ENCODE measurements around the gene SH3BP5. TPM values are rescaled to one million over a fixed set of nuclear protein-coding genes. Genes with fewer than 3 reads are reported as not detected.
A peak's percentile ranks its signal among the peaks of the same experiment; 100 is the strongest.

The SH3BP5 gene
- total RNA-seq, 2 experiments from 2014 or later = 8.9 to 9.4 TPM

GRCh38 chr3:15325228-15325627 lies 7.2 kb downstream of the SH3BP5 start:
- intact Hi-C loops (cut with DNase I, micrococcal nuclease) = no loop called here
- peak overlapping the region; percentile 6 for H3K27ac Mint-ChIP-seq

GRCh38 chr3:15324379-15324808 lies 8.0 kb downstream of the SH3BP5 start:
- Mint-ChIP-seq H3K36me3 (ENCODE audit: low read depth) (peaks cover 12% of the 10 kb centered on the region), H3K4me1 (peaks cover 72% of the 10 kb centered on the region), H3K27ac (no peak overlapping the region), H3K4me3 (no peak overlapping the region), H3K9me3 (ENCODE audit: low read depth) (no peaks in the 10 kb centered on the region), H3K27me3 (no peaks in the 10 kb centered on the region)
- DNase-seq = no peak
- POLR2A ChIA-PET = no interaction called here
- intact Hi-C loops (cut with DNase I, micrococcal nuclease) = no loop called here
- no peak for ATAC-seq
- CTCF ChIA-PET = interaction anchor here (0.6 to 2.3 kb wide), 6 partner anchors 9 to 1231 kb away, joined by 3 to 6 read pairs (median 4); no protein-coding TSS in a partner anchor

More at GRCh38 chr3:15325228-15325627, 7.2 kb downstream of the SH3BP5 start:
- no peaks in the 10 kb centered on the region for H3K27me3 Mint-ChIP-seq
- DNase-seq (no peak), ATAC-seq (no peak)
- H3K9me3 Mint-ChIP-seq (ENCODE audit: low read depth) = no peaks in the 10 kb centered on the region
- peaks cover 18% of the 10 kb centered on the region for H3K36me3 Mint-ChIP-seq (ENCODE audit: low read depth)
- no peak overlapping the region for H3K4me3 Mint-ChIP-seq
- POLR2A ChIA-PET = interaction anchor here (0.6 kb wide), 1 partner anchor 15 kb away, joined by 3 read pairs; no protein-coding TSS in a partner anchor
- peaks cover 72% of the 10 kb centered on the region for H3K4me1 Mint-ChIP-seq
- CTCF ChIA-PET = interaction anchor here (0.9 to 2.3 kb wide), 7 partner anchors 8 to 57 kb away, joined by 3 to 6 read pairs (median 4); no protein-coding TSS in a partner anchor

GRCh38 chr3:15323063-15323462 lies 9.3 kb downstream of the SH3BP5 start:
- intact Hi-C loops (cut with DNase I, micrococcal nuclease) = no loop called here
- H3K27ac Mint-ChIP-seq = no peak overlapping the region
- DNase-seq = no peak
- H3K4me3 Mint-ChIP-seq = no peak overlapping the region
- H3K4me1 Mint-ChIP-seq = peaks cover 68% of the 10 kb centered on the region
- ChIA-PET CTCF (interaction anchor here (0.7 to 1.2 kb wide), 3 partner anchors 12 to 59 kb away, joined by 3 to 4 read pairs (median 3); no protein-coding TSS in a partner anchor), POLR2A (interaction anchor here (1.2 kb wide), 1 partner anchor 9 kb away, joined by 3 read pairs; the partner anchor contains the start of gene SH3BP5)
- peaks cover 5% of the 10 kb centered on the region for H3K36me3 Mint-ChIP-seq (ENCODE audit: low read depth)
- no peak for ATAC-seq
- no peaks in the 10 kb centered on the region for H3K27me3 Mint-ChIP-seq
- H3K9me3 Mint-ChIP-seq (ENCODE audit: low read depth) = no peaks in the 10 kb centered on the region

GRCh38 chr3:15321349-15321748 lies 11.0 kb downstream of the SH3BP5 start:
- intact Hi-C loops (cut with DNase I, micrococcal nuclease) = no loop called here
- CTCF ChIA-PET = interaction anchor here (0.8 to 3.6 kb wide), 10 partner anchors 9 to 83 kb away, joined by 4 to 24 read pairs (median 6); partner anchors contain the start of gene SH3BP5
- POLR2A ChIA-PET = interaction anchor here (1.7 kb wide), 1 partner anchor 9 kb away, joined by 4 read pairs; no protein-coding TSS in a partner anchor
- Mint-ChIP-seq H3K4me1 (peaks cover 70% of the 10 kb centered on the region), H3K4me3 (no peak overlapping the region), H3K9me3 (ENCODE audit: low read depth) (no peaks in the 10 kb centered on the region), H3K27ac (peak overlapping the region; percentile 51), H3K36me3 (ENCODE audit: low read depth) (peaks cover 1% of the 10 kb centered on the region), H3K27me3 (no peaks in the 10 kb centered on the region)
- no peak for ATAC-seq
- DNase-seq = no peak

GRCh38 chr3:15319575-15319974 lies 12.8 kb downstream of the SH3BP5 start:
- no peaks in the 10 kb centered on the region for H3K9me3 Mint-ChIP-seq (ENCODE audit: low read depth)

GRCh38 chr3:15319136-15319535 lies 13.2 kb downstream of the SH3BP5 start:
- DNase-seq = no peak
- H3K9me3 Mint-ChIP-seq (ENCODE audit: low read depth) = no peaks in the 10 kb centered on the region
- intact Hi-C loops (cut with DNase I, micrococcal nuclease) = no loop called here
- no peaks in the 10 kb centered on the region for H3K27me3 Mint-ChIP-seq
- no peak overlapping the region for H3K4me3 Mint-ChIP-seq
- ChIA-PET POLR2A (interaction anchor here (1.7 kb wide), 1 partner anchor 8 kb away, joined by 12 read pairs; no protein-coding TSS in a partner anchor), CTCF (interaction anchor here (1.6 to 3.6 kb wide), 6 partner anchors 9 to 59 kb away, joined by 3 to 24 read pairs (median 8); no protein-coding TSS in a partner anchor)
- no peak for ATAC-seq
- peaks cover 74% of the 10 kb centered on the region for H3K4me1 Mint-ChIP-seq
- H3K27ac Mint-ChIP-seq = peak overlapping the region; percentile 44
- peaks cover 1% of the 10 kb centered on the region for H3K36me3 Mint-ChIP-seq (ENCODE audit: low read depth)

More at GRCh38 chr3:15319575-15319974, 12.8 kb downstream of the SH3BP5 start:
- H3K4me3 Mint-ChIP-seq = no peak overlapping the region
- H3K4me1 Mint-ChIP-seq = peaks cover 74% of the 10 kb centered on the region
- H3K27me3 Mint-ChIP-seq = no peaks in the 10 kb centered on the region
- ATAC-seq (no peak), DNase-seq (no peak)
- intact Hi-C loops (cut with DNase I, micrococcal nuclease) = no loop called here
- H3K36me3 Mint-ChIP-seq (ENCODE audit: low read depth) = peaks cover 1% of the 10 kb centered on the region
- CTCF ChIA-PET = interaction anchor here (0.5 to 3.6 kb wide), 11 partner anchors 9 to 1233 kb away, joined by 3 to 24 read pairs (median 6); partner anchors contain the start of gene SH3BP5
- peak overlapping the region; percentile 44 for H3K27ac Mint-ChIP-seq
- POLR2A ChIA-PET = interaction anchor here (1.7 kb wide), 2 partner anchors 9 to 10 kb away, joined by 4 to 12 read pairs; no protein-coding TSS in a partner anchor

GRCh38 chr3:15318661-15319060 lies 13.7 kb downstream of the SH3BP5 start:
- ChIA-PET CTCF (interaction anchor here (1.1 to 1.8 kb wide), 2 partner anchors 21 to 37 kb away, joined by 3 to 4 read pairs; no protein-coding TSS in a partner anchor), POLR2A (no interaction called here)
- Mint-ChIP-seq H3K27ac (no peak overlapping the region), H3K9me3 (ENCODE audit: low read depth) (no peaks in the 10 kb centered on the region), H3K4me1 (peaks cover 73% of the 10 kb centered on the region), H3K36me3 (ENCODE audit: low read depth) (peaks cover 1% of the 10 kb centered on the region), H3K4me3 (no peak overlapping the region), H3K27me3 (no peaks in the 10 kb centered on the region)
- DNase-seq = no peak
- intact Hi-C loops (cut with DNase I, micrococcal nuclease) = no loop called here
- ATAC-seq = no peak

GRCh38 chr3:15316998-15317435 lies 15.4 kb downstream of the SH3BP5 start:
- intact Hi-C loops (cut with DNase I, micrococcal nuclease) = no loop called here
- no peak for DNase-seq
- ChIA-PET POLR2A (interaction anchor here (0.6 kb wide), 1 partner anchor 39 kb away, joined by 4 read pairs; no protein-coding TSS in a partner anchor), CTCF (interaction anchor here (0.7 to 1.8 kb wide), 7 partner anchors 13 to 50 kb away, joined by 3 to 5 read pairs (median 4); no protein-coding TSS in a partner anchor)
- ATAC-seq = no peak
- no peaks in the 10 kb centered on the region for H3K27me3 Mint-ChIP-seq
- peaks cover 4% of the 10 kb centered on the region for H3K36me3 Mint-ChIP-seq (ENCODE audit: low read depth)
- H3K9me3 Mint-ChIP-seq (ENCODE audit: low read depth) = no peaks in the 10 kb centered on the region
- H3K27ac Mint-ChIP-seq = peak overlapping the region; percentile 79
- H3K4me1 Mint-ChIP-seq = peaks cover 81% of the 10 kb centered on the region
- H3K4me3 Mint-ChIP-seq = no peak overlapping the region

GRCh38 chr3:15315003-15315402 lies 17.4 kb downstream of the SH3BP5 start:
- ChIA-PET CTCF (interaction anchor here (0.5 to 1.5 kb wide), 3 partner anchors 10 to 286 kb away, joined by 3 to 4 read pairs (median 3); no protein-coding TSS in a partner anchor), POLR2A (no interaction called here)
- intact Hi-C loops (cut with DNase I, micrococcal nuclease) = no loop called here
- Mint-ChIP-seq H3K9me3 (ENCODE audit: low read depth) (no peaks in the 10 kb centered on the region), H3K4me3 (no peak overlapping the region), H3K27me3 (no peaks in the 10 kb centered on the region), H3K27ac (peak overlapping the region; percentile 40), H3K36me3 (ENCODE audit: low read depth) (peaks cover 7% of the 10 kb centered on the region), H3K4me1 (peaks cover 84% of the 10 kb centered on the region)
- DNase-seq (peak; percentile 38), ATAC-seq (no peak)

- Mint-ChIP-seq H3K4me1 (peaks cover 84% of the 10 kb centered on the region), H3K27me3 (no peaks in the 10 kb centered on the region), H3K27ac (peak overlapping the region; percentile 18), H3K4me3 (no peak overlapping the region), H3K36me3 (ENCODE audit: low read depth) (peaks cover 7% of the 10 kb centered on the region), H3K9me3 (ENCODE audit: low read depth) (no peaks in the 10 kb centered on the region)
- ATAC-seq (no peak), DNase-seq (no peak)
- CTCF ChIA-PET = interaction anchor here (0.7 to 1.3 kb wide), 2 partner anchors 11 to 15 kb away, joined by 4 to 5 read pairs; no protein-coding TSS in a partner anchor
- POLR2A ChIA-PET = no interaction called here
- intact Hi-C loops (cut with DNase I, micrococcal nuclease) = no loop called here
Observed at GRCh38 chr3:15314276-15314675, 18.1 kb downstream of the SH3BP5 start.

GRCh38 chr3:15313461-15313860 lies 18.9 kb downstream of the SH3BP5 start:
- no peaks in the 10 kb centered on the region for H3K27me3 Mint-ChIP-seq
- H3K36me3 Mint-ChIP-seq (ENCODE audit: low read depth) = peaks cover 7% of the 10 kb centered on the region
- POLR2A ChIA-PET = no interaction called here
- H3K9me3 Mint-ChIP-seq (ENCODE audit: low read depth) = no peaks in the 10 kb centered on the region
- ATAC-seq (no peak), DNase-seq (peak; percentile 44)
- CTCF ChIA-PET = interaction anchor here (0.7 to 1.3 kb wide), 3 partner anchors 24 to 92 kb away, joined by 3 to 5 read pairs (median 3); no protein-coding TSS in a partner anchor
- H3K27ac Mint-ChIP-seq = no peak overlapping the region
- peaks cover 86% of the 10 kb centered on the region for H3K4me1 Mint-ChIP-seq
- no peak overlapping the region for H3K4me3 Mint-ChIP-seq
- intact Hi-C loops (cut with DNase I, micrococcal nuclease) = no loop called here

All from activated CD4-positive, alpha-beta T cell treated with anti-CD3 and anti-CD28 coated beads for 36 hours (primary cell).